HEK293T (cell line): Measurements from ENCODE around the gene TTK.
A peak's percentile ranks its signal among the peaks of the same experiment; 100 is the strongest.

Source experiments
- CTCF ChIA-PET: fragments of 350-600 bp; formaldehyde crosslinking; extraction: SDS; loops from one replicate; lab custom pipeline; 2021; ENCODE audit warnings: antibody characterized with exemption, inconsistent platforms; lab: Yijun Ruan, JAX
- POLR2A ChIA-PET: fragments of 350-600 bp; formaldehyde crosslinking; extraction: SDS; loops from one replicate; lab custom pipeline; 2020; ENCODE audit warnings: antibody characterized with exemption, inconsistent platforms; lab: Yijun Ruan, JAX
- DNase-seq: peaks from one replicate; pipeline ENCODE4 v3.0.0; 2012; ENCODE audit warnings: mixed read lengths; ENCODE audit errors: extremely low spot score
- ARNT ChIP-seq: fragments of 450-650 bp; IDR thresholded peaks from 2 replicates; pipeline ENCODE4 v1.6.1; 2017; ENCODE audit warnings: mild to moderate bottlenecking
- BHLHE40 ChIP-seq: fragments of 450-650 bp; IDR thresholded peaks from 2 replicates; pipeline ENCODE4 v1.6.1; 2016; ENCODE audit warnings: mild to moderate bottlenecking, moderate library complexity, borderline replicate concordance
- CTBP1 ChIP-seq: fragments of 450-650 bp; IDR thresholded peaks from 2 replicates; pipeline ENCODE4 v1.6.1; 2016; ENCODE audit warnings: borderline replicate concordance
- ELF4 ChIP-seq: fragments of 450-650 bp; IDR thresholded peaks from 2 replicates; pipeline ENCODE4 v1.6.1; 2017; ENCODE audit warnings: antibody characterized with exemption
- FOXA1 ChIP-seq: fragments of 450-650 bp; IDR thresholded peaks from 2 replicates; pipeline ENCODE4 v1.6.1; 2016; ENCODE audit warnings: mild to moderate bottlenecking
- FOXK2 ChIP-seq: fragments of 450-650 bp; IDR thresholded peaks from 2 replicates; pipeline ENCODE4 v1.6.1; 2016; ENCODE audit warnings: mild to moderate bottlenecking
- FOXM1 ChIP-seq: fragments of 450-650 bp; IDR thresholded peaks from 2 replicates; pipeline ENCODE4 v1.6.1; 2017; ENCODE audit warnings: mild to moderate bottlenecking, borderline replicate concordance
- HDGF ChIP-seq: fragments of 450-650 bp; IDR thresholded peaks from 2 replicates; pipeline ENCODE4 v1.6.1; 2017; ENCODE audit warnings: antibody characterized with exemption, borderline replicate concordance
- L3MBTL2 ChIP-seq: fragments of 450-650 bp; conservative IDR thresholded peaks from 2 replicates; pipeline ENCODE4 v1.6.1; 2016; ENCODE audit warnings: mild to moderate bottlenecking
- LEF1 ChIP-seq: fragments of 450-650 bp; IDR thresholded peaks from 2 replicates; pipeline ENCODE4 v1.6.1; 2017; ENCODE audit warnings: mild to moderate bottlenecking, borderline replicate concordance
- NFRKB ChIP-seq: fragments of 450-650 bp; IDR thresholded peaks from 2 replicates; pipeline ENCODE4 v1.6.1; 2016; ENCODE audit warnings: mild to moderate bottlenecking, moderate library complexity
- PKNOX1 ChIP-seq: fragments of 450-650 bp; IDR thresholded peaks from 2 replicates; pipeline ENCODE4 v1.6.1; 2016
- SP1 ChIP-seq: fragments of 450-650 bp; IDR thresholded peaks from 2 replicates; pipeline ENCODE4 v1.6.1; 2017
- SUZ12 ChIP-seq: fragments of 450-650 bp; IDR thresholded peaks from 2 replicates; pipeline ENCODE4 v1.6.1; 2016; ENCODE audit warnings: mild to moderate bottlenecking
- TARDBP ChIP-seq: fragments of 450-650 bp; IDR thresholded peaks from 2 replicates; pipeline ENCODE4 v1.6.1; 2016
- ZNF384 ChIP-seq: fragments of 450-650 bp; IDR thresholded peaks from 2 replicates; pipeline ENCODE4 v1.6.1; 2016

Gene TTK

GRCh38 chr6:79997728-79998127, 6.7 kb upstream of the TTK start:
- POLR2A ChIA-PET, result no interaction called here
- CTCF ChIA-PET, result no interaction called here
- TF ChIP-seq ARNT (no peak), FOXA1 (no peak), HDGF (no peak), CTBP1 (no peak), ELF4 (no peak), PKNOX1 (no peak), ZNF384 (no peak), SP1 (no peak), FOXM1 (no peak), NFRKB (no peak), LEF1 (no peak)
- DNase-seq, result no peak

GRCh38 chr6:80001337-80001736, 3.1 kb upstream of the TTK start:
- POLR2A ChIA-PET, result no interaction called here
- CTCF ChIA-PET, result interaction anchor here (0.8 kb wide), 1 partner anchor 16 kb away, joined by 3 read pairs; no protein-coding TSS in a partner anchor
- no peak for TF ChIP-seq TARDBP
- TF ChIP-seq ELF4, result no peak
- no peak for TF ChIP-seq SUZ12
- no peak for TF ChIP-seq LEF1
- no peak for TF ChIP-seq SP1
- no peak for TF ChIP-seq PKNOX1
- no peak for TF ChIP-seq CTBP1
- no peak for TF ChIP-seq ZNF384
- no peak for TF ChIP-seq L3MBTL2
- TF ChIP-seq FOXK2, result no peak
- TF ChIP-seq FOXA1, result no peak
- TF ChIP-seq NFRKB, result no peak
- no peak for TF ChIP-seq ARNT
- no peak for TF ChIP-seq BHLHE40
- no peak for DNase-seq

- ChIA-PET CTCF (no interaction called here), POLR2A (interaction anchor here (1.0 to 2.1 kb wide), 7 partner anchors 9 to 103 kb away, joined by 3 to 9 read pairs (median 5); partner anchors contain the start of gene BCKDHB)
- peak; percentile 9 for DNase-seq
- peak; percentile 31; the same call in 1 of the 2 replicates for TF ChIP-seq L3MBTL2
- TF ChIP-seq SP1, result no peak
- TF ChIP-seq FOXK2, result no peak
- TF ChIP-seq ARNT, result no peak
- TF ChIP-seq FOXM1, result no peak
- no peak for TF ChIP-seq LEF1
- no peak for TF ChIP-seq TARDBP
- TF ChIP-seq CTBP1, result no peak
Observed at GRCh38 chr6:80003826-80004172, 650 bp upstream of the TTK start.

GRCh38 chr6:80005406-80005805, 957 bp downstream of the TTK start:
- CTCF ChIA-PET, result no interaction called here
- no peak for TF ChIP-seq CTBP1
- no peak for TF ChIP-seq BHLHE40
- TF ChIP-seq ARNT, result no peak
- no peak for TF ChIP-seq FOXA1
- no peak for TF ChIP-seq FOXM1
- TF ChIP-seq L3MBTL2, result no peak
- no peak for TF ChIP-seq ELF4
- TF ChIP-seq PKNOX1, result no peak
- no peak for TF ChIP-seq NFRKB
- POLR2A ChIA-PET, result no interaction called here
- no peak for DNase-seq

GRCh38 chr6:80006541-80006940, 2.1 kb downstream of the TTK start:
- CTCF ChIA-PET, result no interaction called here
- TF ChIP-seq HDGF (no peak), L3MBTL2 (no peak), BHLHE40 (no peak), FOXM1 (no peak), ARNT (no peak), LEF1 (no peak), NFRKB (no peak), FOXA1 (no peak), SP1 (no peak), PKNOX1 (no peak), ELF4 (no peak), CTBP1 (no peak), TARDBP (no peak), FOXK2 (no peak)
- DNase-seq, result no peak
- POLR2A ChIA-PET, result no interaction called here

- POLR2A ChIA-PET, result no interaction called here
- DNase-seq, result no peak
- CTCF ChIA-PET, result no interaction called here
- TF ChIP-seq ZNF384 (no peak), BHLHE40 (no peak), ELF4 (no peak), FOXM1 (no peak), FOXA1 (no peak), L3MBTL2 (no peak), LEF1 (no peak), ARNT (no peak), HDGF (no peak), PKNOX1 (no peak), SP1 (no peak), FOXK2 (no peak), NFRKB (no peak), CTBP1 (no peak)
Observed at GRCh38 chr6:80009531-80009930, 5.1 kb downstream of the TTK start.
